ENCODE measurements around the gene PLXNA3. TPM values are rescaled to one million over a fixed set of nuclear protein-coding genes. Genes with fewer than 3 reads are reported as not detected.

PLXNA3 gene
- total RNA-seq, 2 experiments from 2014 or later = 35.1 to 38.1 TPM

GRCh38 chrX:154482786-154483185 is 24.7 kb downstream of the PLXNA3 start:
- Mint-ChIP-seq H3K4me3 (no peak overlapping the region), H3K4me1 (ENCODE audit: low read depth) (peaks cover 13% of the 10 kb centered on the region), H3K27me3 (no peaks in the 10 kb centered on the region), H3K9me3 (no peaks in the 10 kb centered on the region), H3K36me3 (ENCODE audit: low read depth) (no peaks in the 10 kb centered on the region), H3K27ac (no peak overlapping the region)
- no peaks in the 10 kb centered on the region for H3K9me3 ChIP-seq (ENCODE audit: control insufficient read depth in 1 of 2, insufficient read depth in 1 of 2, low read length in 2 of 2)
- H3K27me3 ChIP-seq (ENCODE audit: control insufficient read depth in 1 of 2, insufficient read depth in 2 of 2, low read length in 2 of 2) = no peaks in the 10 kb centered on the region
- H3K36me3 ChIP-seq (ENCODE audit: insufficient read depth, low read length) = peaks cover 16% of the 10 kb centered on the region
- ChIA-PET POLR2A (no interaction called here), CTCF (no interaction called here)
- H3K27ac ChIP-seq (ENCODE audit: low read depth in 1 of 2, low read length in 2 of 2) = no peak overlapping the region
- no peak overlapping the region for H3K4me3 ChIP-seq (ENCODE audit: low read length)
- DNase-seq (no peak), ATAC-seq (ENCODE audit: poor library complexity) (no peak)
- intact Hi-C loops (cut with DNase I, micrococcal nuclease) = loop anchor here in 1 of 2 experiments (10.0 kb wide), 1 partner anchor 48 kb away; the partner anchor contains the start of gene GDI1
- no peak for TF ChIP-seq CTCF (IDR thresholded peaks at IDR 0.05)
- peaks cover 48% of the 10 kb centered on the region for H3K4me1 ChIP-seq (ENCODE audit: insufficient read depth, low read length)

- ATAC-seq (ENCODE audit: poor library complexity) (no peak), DNase-seq (no peak)
- Histone ChIP-seq H3K9me3 (ENCODE audit: control insufficient read depth in 1 of 2, insufficient read depth in 1 of 2, low read length in 2 of 2) (no peaks in the 10 kb centered on the region), H3K27ac (ENCODE audit: low read depth in 1 of 2, low read length in 2 of 2) (no peak overlapping the region), H3K4me1 (ENCODE audit: insufficient read depth, low read length) (peaks cover 43% of the 10 kb centered on the region), H3K27me3 (ENCODE audit: control insufficient read depth in 1 of 2, insufficient read depth in 2 of 2, low read length in 2 of 2) (no peaks in the 10 kb centered on the region), H3K4me3 (ENCODE audit: low read length) (no peak overlapping the region), H3K36me3 (ENCODE audit: insufficient read depth, low read length) (peaks cover 16% of the 10 kb centered on the region)
- no peak for TF ChIP-seq CTCF (IDR thresholded peaks at IDR 0.05)
- no peaks in the 10 kb centered on the region for H3K27me3 Mint-ChIP-seq
- ChIA-PET CTCF (no interaction called here), POLR2A (no interaction called here)
- intact Hi-C loops (cut with DNase I, micrococcal nuclease) = loop anchor here in 1 of 2 experiments (10.0 kb wide), 1 partner anchor 49 kb away; the partner anchor contains the start of gene GDI1
- H3K4me1 Mint-ChIP-seq (ENCODE audit: low read depth) = peaks cover 12% of the 10 kb centered on the region
- H3K9me3 Mint-ChIP-seq = no peaks in the 10 kb centered on the region
- no peak overlapping the region for H3K4me3 Mint-ChIP-seq
- no peaks in the 10 kb centered on the region for H3K36me3 Mint-ChIP-seq (ENCODE audit: low read depth)
- no peak overlapping the region for H3K27ac Mint-ChIP-seq
Observed at GRCh38 chrX:154483325-154483724, 25.2 kb downstream of the PLXNA3 start.

GRCh38 chrX:154484255-154485149 is 26.4 kb downstream of the PLXNA3 start:
- Mint-ChIP-seq H3K9me3 (no peaks in the 10 kb centered on the region), H3K36me3 (ENCODE audit: low read depth) (no peaks in the 10 kb centered on the region), H3K4me1 (ENCODE audit: low read depth) (peaks cover 8% of the 10 kb centered on the region), H3K4me3 (no peak overlapping the region), H3K27ac (no peak overlapping the region), H3K27me3 (no peaks in the 10 kb centered on the region)
- ATAC-seq (ENCODE audit: poor library complexity) (no peak), DNase-seq (peak in 2 of 14 experiments; percentile 18 to 46)
- Histone ChIP-seq H3K9me3 (ENCODE audit: control insufficient read depth in 1 of 2, insufficient read depth in 1 of 2, low read length in 2 of 2) (no peaks in the 10 kb centered on the region), H3K27ac (ENCODE audit: low read depth in 1 of 2, low read length in 2 of 2) (no peak overlapping the region), H3K4me1 (ENCODE audit: insufficient read depth, low read length) (peaks cover 50% of the 10 kb centered on the region), H3K27me3 (ENCODE audit: control insufficient read depth in 1 of 2, insufficient read depth in 2 of 2, low read length in 2 of 2) (no peaks in the 10 kb centered on the region), H3K36me3 (ENCODE audit: insufficient read depth, low read length) (peaks cover 16% of the 10 kb centered on the region), H3K4me3 (ENCODE audit: low read length) (no peak overlapping the region)
- ChIA-PET CTCF (no interaction called here), POLR2A (interaction anchor here (1.2 to 3.0 kb wide), 3 partner anchors 31 to 73 kb away, joined by 3 to 18 read pairs (median 4); partner anchors contain the start of genes FAM3A and TAFAZZIN)
- intact Hi-C loops (cut with DNase I, micrococcal nuclease) = loop anchor here (2.0 to 10.0 kb wide), 2 partner anchors 48 to 50 kb away; partner anchors contain the start of gene GDI1 (in 2 of the 2)
- no peak for TF ChIP-seq CTCF (IDR thresholded peaks at IDR 0.05)
